Large intestine (tissue), 3 donors: ENCODE data around the gene DISP3. TPM values are rescaled to one million over a fixed set of nuclear protein-coding genes. Genes with fewer than 3 reads are reported as not detected.

Experiments
- DNase-seq, 2 donors: peaks; one replicate each; pipeline versions ENCODE4 v3.0.0 to v3.0.0-alpha.2; 2013
- H3K27ac ChIP-seq: one replicate; pipeline ENCODE4 v1.5.1; 2013; ENCODE audit warnings: low read length
- H3K27me3 ChIP-seq: 2 replicates; pipeline ENCODE4 v1.6.1; 2013; ENCODE audit warnings: low read length; ENCODE audit not compliant: control insufficient read depth, insufficient read depth
- H3K36me3 ChIP-seq: 2 replicates; pipeline ENCODE4 v1.6.1; 2013; ENCODE audit warnings: low read length; ENCODE audit not compliant: control insufficient read depth, insufficient read depth
- H3K4me1 ChIP-seq: one replicate; pipeline ENCODE4 v1.6.1; 2013; ENCODE audit warnings: low read length; ENCODE audit not compliant: control insufficient read depth, insufficient read depth
- H3K4me3 ChIP-seq: one replicate; pipeline ENCODE4 v1.5.1; 2013; ENCODE audit warnings: low read length
- H3K9me3 ChIP-seq: one replicate; pipeline ENCODE4 v1.6.1; 2013; ENCODE audit warnings: mild to moderate bottlenecking, low read depth, low read length, moderate library complexity; ENCODE audit not compliant: control insufficient read depth
- WGBS: methylation state at CpG from one replicate; pipeline ENCODE4 v1.1.5; 2013; ENCODE audit warnings: low lambda C conversion rate; ENCODE audit not compliant: insufficient coverage; 5-methylcytosine and 5-hydroxymethylcytosine counted together
- polyA plus RNA-seq: library from polyadenylated mRNA; unstranded; fragments of 120-200 nt; gene quantifications from one replicate; pipeline ENCODE4 v1.2.1, GENCODE V29; 2013

Gene DISP3
- polyA plus RNA-seq, 1 donor = 0.76 TPM

DNA sequence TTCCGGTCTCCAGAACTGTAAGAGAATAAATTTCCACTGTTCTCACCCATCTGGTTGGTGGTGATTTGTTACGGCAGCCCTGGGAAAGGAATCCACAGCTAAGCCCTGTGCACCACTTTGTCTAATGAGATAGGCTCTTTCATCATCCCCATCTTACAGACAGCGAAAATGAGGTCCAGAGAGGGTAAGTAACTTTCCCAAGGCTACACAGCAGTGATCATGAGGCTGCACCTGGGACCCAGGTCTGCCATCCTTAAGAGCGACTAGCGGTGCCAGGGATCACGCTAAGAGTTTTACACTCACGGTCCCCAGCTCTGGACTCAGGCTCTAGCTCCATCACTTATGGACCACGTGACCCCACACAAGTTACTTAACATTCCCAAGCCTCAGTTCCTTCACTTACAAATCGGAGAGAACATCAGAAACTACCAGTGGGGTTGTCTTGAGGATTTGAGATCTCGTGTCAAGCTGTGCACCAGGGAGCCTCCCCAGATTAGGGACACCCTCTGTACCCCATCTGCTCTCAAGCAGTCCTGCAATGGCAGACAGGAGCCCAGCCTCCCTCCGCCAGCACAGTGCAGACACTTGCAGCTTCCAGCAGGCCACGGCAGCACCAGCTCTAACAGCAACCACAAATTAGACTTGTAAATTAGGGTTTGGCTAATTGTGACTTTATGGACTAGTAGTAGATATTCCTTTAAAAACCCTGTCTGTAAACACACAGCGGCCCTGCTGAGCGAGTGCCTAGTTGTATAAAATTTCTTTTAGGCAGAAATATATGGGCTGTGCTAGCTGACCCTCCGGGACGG, 87.3 kb downstream of the DISP3 start:
- Histone ChIP-seq H3K9me3 (no peaks in the 10 kb centered on the region), H3K27ac (no peak overlapping the region), H3K36me3 (no peaks in the 10 kb centered on the region), H3K4me3 (no peak overlapping the region), H3K4me1 (no peaks in the 10 kb centered on the region), H3K27me3 (peaks cover 13% of the 10 kb centered on the region)
- DNase-seq = no peak
- WGBS = 80% methylated on average over 1 of the region's 16 CpGs

- peaks cover 16% of the 10 kb centered on the region for H3K27me3 ChIP-seq
- no peaks in the 10 kb centered on the region for H3K9me3 ChIP-seq
- H3K27ac ChIP-seq = no peak overlapping the region
- H3K36me3 ChIP-seq = no peaks in the 10 kb centered on the region
- no peaks in the 10 kb centered on the region for H3K4me1 ChIP-seq
- DNase-seq = no peak
- WGBS = 81% methylated on average over 4 of the region's 11 CpGs
- H3K4me3 ChIP-seq = no peak overlapping the region
These were observed 88.5 kb downstream of the DISP3 start for GRCh38 chr1:11567244-11568065.

DNA sequence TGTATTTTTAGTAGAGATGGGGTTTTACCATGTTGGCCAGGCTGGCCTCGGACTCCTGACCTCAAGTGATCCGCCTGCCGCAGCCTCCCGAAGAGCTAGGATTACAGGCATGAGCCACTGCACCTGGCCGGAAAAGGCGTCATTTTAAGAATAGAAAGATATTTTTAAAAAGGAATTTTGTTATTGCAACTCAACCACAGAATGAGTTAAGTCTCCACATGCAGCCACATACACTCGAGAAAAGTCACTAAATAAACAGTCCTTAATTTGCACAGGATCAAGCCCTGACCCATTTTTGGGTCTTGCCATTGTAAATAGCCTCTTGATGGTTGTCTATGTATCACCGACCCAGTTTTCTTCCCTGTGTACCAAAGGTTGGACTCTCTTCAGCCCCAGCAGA, 89.7 kb downstream of the DISP3 start:
- H3K4me3 ChIP-seq = no peak overlapping the region
- H3K4me1 ChIP-seq = no peaks in the 10 kb centered on the region
- no peaks in the 10 kb centered on the region for H3K9me3 ChIP-seq
- H3K27me3 ChIP-seq = peaks cover 10% of the 10 kb centered on the region
- 14% methylated on average over 1 of the region's 8 CpGs for WGBS
- no peaks in the 10 kb centered on the region for H3K36me3 ChIP-seq
- no peak for DNase-seq
- H3K27ac ChIP-seq = no peak overlapping the region

- Histone ChIP-seq H3K27ac (no peak overlapping the region), H3K4me3 (no peak overlapping the region), H3K36me3 (no peaks in the 10 kb centered on the region), H3K4me1 (no peaks in the 10 kb centered on the region), H3K9me3 (no peaks in the 10 kb centered on the region), H3K27me3 (peaks cover 7% of the 10 kb centered on the region)
- no CpG with 5 or more reads among the region's 14 CpGs for WGBS
- no peak for DNase-seq
These were observed 90.6 kb downstream of the DISP3 start for GRCh38 chr1:11569551-11569950.

DNA sequence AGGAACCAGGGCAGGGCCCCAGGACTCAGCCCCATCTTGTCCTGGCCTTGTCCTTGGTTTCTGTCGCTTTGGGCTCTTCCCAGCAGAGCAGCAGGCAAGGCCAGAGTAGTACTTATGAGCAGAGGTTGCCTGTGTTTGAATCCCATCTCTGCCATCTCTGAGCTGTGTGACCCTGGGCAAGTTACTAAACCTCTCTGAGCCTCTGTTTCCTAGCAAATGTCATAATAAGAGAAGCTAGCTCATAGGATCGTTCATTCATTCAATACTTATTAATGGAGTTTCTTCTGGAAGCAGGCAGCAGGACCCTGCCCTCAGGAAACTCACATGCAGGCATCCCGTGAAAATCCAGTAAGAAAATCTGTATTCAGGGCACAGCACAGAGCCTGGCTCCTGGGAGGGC, 91.0 kb downstream of the DISP3 start:
- WGBS = no CpG with 5 or more reads among the region's 3 CpGs
- Histone ChIP-seq H3K4me1 (no peaks in the 10 kb centered on the region), H3K36me3 (no peaks in the 10 kb centered on the region), H3K27me3 (peaks cover 7% of the 10 kb centered on the region), H3K9me3 (no peaks in the 10 kb centered on the region), H3K27ac (no peak overlapping the region), H3K4me3 (no peak overlapping the region)
- DNase-seq = no peak

- Histone ChIP-seq H3K36me3 (no peaks in the 10 kb centered on the region), H3K9me3 (no peaks in the 10 kb centered on the region), H3K27ac (no peak overlapping the region), H3K4me3 (no peak overlapping the region), H3K27me3 (peaks cover 4% of the 10 kb centered on the region), H3K4me1 (no peaks in the 10 kb centered on the region)
- WGBS = no CpG with 5 or more reads among the region's 16 CpGs
- DNase-seq = no peak
These were observed 91.9 kb downstream of the DISP3 start for GRCh38 chr1:11570821-11571380.

DNA sequence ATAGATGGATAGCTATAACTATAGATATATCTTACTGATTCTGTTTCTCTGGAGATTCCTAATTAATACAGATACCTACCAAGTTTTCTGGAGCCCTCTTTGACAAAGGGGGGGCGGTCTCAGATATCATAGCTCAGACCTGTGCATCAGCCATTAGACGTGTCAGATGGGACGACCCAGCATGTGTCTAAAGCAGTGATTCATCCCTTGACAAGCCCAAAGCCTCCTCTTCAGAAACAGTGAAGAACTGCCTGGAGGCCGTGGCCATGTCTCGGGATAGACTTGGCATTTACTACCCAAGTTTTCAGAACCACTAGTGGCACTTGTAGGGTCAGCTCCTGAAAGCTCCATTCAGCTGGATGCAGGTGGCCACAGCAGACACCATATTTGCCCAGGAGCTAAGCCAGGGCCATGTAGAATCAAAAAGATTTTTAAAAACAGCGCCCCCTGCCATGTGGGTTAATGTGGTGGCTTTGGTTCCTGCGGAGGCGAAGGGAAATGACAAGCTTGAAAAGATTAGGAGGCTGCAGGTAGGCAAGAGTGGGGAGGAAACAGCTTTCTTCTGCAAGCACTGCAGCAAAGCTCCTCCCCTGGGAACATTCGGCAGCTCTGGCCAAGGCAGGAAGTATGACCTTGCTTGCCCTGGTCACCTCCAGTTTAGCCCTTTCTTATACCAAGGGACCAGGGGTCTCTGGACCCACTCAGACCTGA, 93.1 kb downstream of the DISP3 start:
- peaks cover 4% of the 10 kb centered on the region for H3K27me3 ChIP-seq
- no peak overlapping the region for H3K27ac ChIP-seq
- WGBS = 8% methylated on average over 2 of the region's 9 CpGs
- no peak for DNase-seq
- no peak overlapping the region for H3K4me3 ChIP-seq
- no peaks in the 10 kb centered on the region for H3K36me3 ChIP-seq
- H3K4me1 ChIP-seq = no peaks in the 10 kb centered on the region
- no peaks in the 10 kb centered on the region for H3K9me3 ChIP-seq

- H3K27me3 ChIP-seq = peaks cover 9% of the 10 kb centered on the region
- H3K4me1 ChIP-seq = no peaks in the 10 kb centered on the region
- WGBS = no CpG with 5 or more reads among the region's 5 CpGs
- no peak for DNase-seq
- no peaks in the 10 kb centered on the region for H3K36me3 ChIP-seq
- H3K27ac ChIP-seq = no peak overlapping the region
- no peak overlapping the region for H3K4me3 ChIP-seq
- H3K9me3 ChIP-seq = no peaks in the 10 kb centered on the region
These were observed 94.2 kb downstream of the DISP3 start for GRCh38 chr1:11573116-11573692.

- Histone ChIP-seq H3K4me3 (no peak overlapping the region), H3K9me3 (no peaks in the 10 kb centered on the region), H3K27ac (no peak overlapping the region), H3K27me3 (peaks cover 16% of the 10 kb centered on the region), H3K4me1 (no peaks in the 10 kb centered on the region), H3K36me3 (no peaks in the 10 kb centered on the region)
- no peak for DNase-seq
- no CpG with 5 or more reads among the region's 6 CpGs for WGBS
These were observed 96.6 kb downstream of the DISP3 start for GRCh38 chr1:11575553-11575952.
